Medulla oblongata (tissue), 1 donor: ENCODE results near the gene FAM222B.
A peak's percentile ranks its signal among the peaks of the same experiment; 100 is the strongest.

ENCODE experiments used
- DNase-seq: peaks from one replicate; pipeline ENCODE4 v3.0.0-alpha.2; 2015; ENCODE audit errors: extremely low spot score

FAM222B gene

GRCh38 chr17:28774206-28774605, 68.4 kb downstream of the FAM222B start:
- no peak for DNase-seq

- no peak for DNase-seq
Measured at GRCh38 chr17:28773736-28774135, 68.9 kb downstream of the FAM222B start.

GRCh38 chr17:28765038-28765437, 77.6 kb downstream of the FAM222B start:
- DNase-seq: peak; percentile 40

GRCh38 chr17:28763804-28764266, 78.8 kb downstream of the FAM222B start:
- DNase-seq: peak; percentile 89

GRCh38 chr17:28763137-28763799, 79.3 kb downstream of the FAM222B start:
- no peak for DNase-seq

GRCh38 chr17:28760601-28761562, 81.7 kb downstream of the FAM222B start:
- peak; percentile 71 for DNase-seq

GRCh38 chr17:28759256-28759865, 83.2 kb downstream of the FAM222B start:
- DNase-seq: no peak

GRCh38 chr17:28758411-28759121, 84.0 kb downstream of the FAM222B start:
- DNase-seq: no peak

- no peak for DNase-seq
Measured at GRCh38 chr17:28756049-28756804, 86.4 kb downstream of the FAM222B start.

- no peak for DNase-seq
Measured at GRCh38 chr17:28755486-28755885, 87.1 kb downstream of the FAM222B start.

- no peak for DNase-seq
Measured at GRCh38 chr17:28751600-28752366, 90.8 kb downstream of the FAM222B start.

GRCh38 chr17:28750178-28751047, 92.2 kb downstream of the FAM222B start:
- DNase-seq: peak; percentile 97

- DNase-seq: no peak
Measured at GRCh38 chr17:28749516-28750177, 92.9 kb downstream of the FAM222B start.

- no peak for DNase-seq
Measured at GRCh38 chr17:28748852-28749515, 93.6 kb downstream of the FAM222B start.

GRCh38 chr17:28747801-28748750, 94.5 kb downstream of the FAM222B start:
- no peak for DNase-seq

- peak; percentile 75 for DNase-seq
Measured at GRCh38 chr17:28747051-28747691, 95.4 kb downstream of the FAM222B start.
